Endothelial cell of umbilical vein (primary cell): ENCODE results near the gene RHOA. TPM values are rescaled to one million over a fixed set of nuclear protein-coding genes. Genes with fewer than 3 reads are reported as not detected.

Source experiments
- BruUV-seq: library from RNA; stranded (reverse); fragments of 400-500 nt; replicated peaks from 2 replicates; lab custom pipeline; 2021; lab: Mats Ljungman, UMichigan
- CTCF ChIA-PET: fragments of 300-600, 350-600 bp; sonication (Branson Sonifier 250); formaldehyde crosslinking; loops from one replicate; lab custom pipeline; 2021; ENCODE audit warnings: antibody characterized with exemption, inconsistent platforms; lab: Charles Lee
- POLR2A ChIA-PET: fragments of 300-600, 350-600 bp; sonication (Branson Sonifier 250); formaldehyde crosslinking; loops from one replicate; lab custom pipeline; 2021; ENCODE audit warnings: antibody characterized with exemption, inconsistent platforms; lab: Charles Lee
- DNase-seq: peaks from one replicate; pipeline ENCODE4 v3.0.0-alpha.2; 2011; ENCODE audit warnings: low read depth, low spot score
- FAIRE-seq: peaks from 2 replicates; lab custom pipeline; 2011; peaks lifted over from hg19 to GRCh38; lab: Jason Lieb, UNC
- H2AFZ ChIP-seq: 2 replicates; pipeline ENCODE4 v1.6.0; 2012; ENCODE audit warnings: low read depth, low read length, control low read depth, inconsistent platforms
- H3K27ac ChIP-seq: 2 replicates; pipeline ENCODE4 v1.5.1; 2011; ENCODE audit warnings: low read depth, mild to moderate bottlenecking, control low read depth, low read length, moderate library complexity; ENCODE audit not compliant: insufficient read depth
- H3K27me3 ChIP-seq, 2 experiments: 2 replicates each; pipeline versions ENCODE4 v1.6.0 to v1.6.1; 2011; ENCODE audit warnings: low read length in 2 of 2, mixed read lengths in 1 of 2; ENCODE audit not compliant: control insufficient read depth in 2 of 2, insufficient read depth in 2 of 2
- H3K36me3 ChIP-seq, 2 experiments: 2 replicates in 1 of 2; 3 replicates in 1 of 2; pipeline ENCODE4 v1.5.1; 2011; ENCODE audit warnings: low read length in 2 of 2, mild to moderate bottlenecking in 1 of 2, moderate library complexity in 1 of 2; ENCODE audit not compliant: control insufficient read depth in 2 of 2, insufficient read depth in 2 of 2; ENCODE audit errors: extremely low read depth in 1 of 2
- H3K4me1 ChIP-seq: 3 replicates; pipeline ENCODE4 v1.5.1; 2011; ENCODE audit warnings: mild to moderate bottlenecking, low read length; ENCODE audit not compliant: control insufficient read depth, insufficient read depth; ENCODE audit errors: extremely low read depth
- H3K4me2 ChIP-seq: 2 replicates; pipeline ENCODE4 v1.6.1; 2011; ENCODE audit warnings: low read length, control low read depth, mixed read lengths; ENCODE audit not compliant: insufficient read depth
- H3K4me3 ChIP-seq, 3 experiments: fragments of 200-600 bp in 1 of 3; sonication (generic), shearing (Covaris generic) in 1 of 3; replicated peaks in 1 of 3; 2 replicates each; pipeline ENCODE4 v1.5.1; 2011 to 2016; ENCODE audit warnings: control low read depth in 3 of 3, low read length in 3 of 3, mild to moderate bottlenecking in 2 of 3, inconsistent platforms in 1 of 3, low read depth in 1 of 3, moderate library complexity in 1 of 3; ENCODE audit not compliant: insufficient read depth in 1 of 3
- H3K79me2 ChIP-seq: 2 replicates; pipeline ENCODE4 v1.6.0; 2012; ENCODE audit warnings: low read length, inconsistent platforms; ENCODE audit not compliant: control insufficient read depth, insufficient read depth
- H3K9ac ChIP-seq: replicated peaks from 2 replicates; pipeline ENCODE3; 2011; ENCODE audit warnings: low read length, control low read depth; ENCODE audit not compliant: insufficient read depth; ENCODE audit errors: extremely low read depth
- H3K9me1 ChIP-seq: replicated peaks from 3 replicates; pipeline ENCODE4 v1.6.0; 2011; ENCODE audit warnings: mild to moderate bottlenecking, low read length; ENCODE audit not compliant: control insufficient read depth, insufficient read depth; ENCODE audit errors: extremely low read depth
- H3K9me3 ChIP-seq: replicated peaks from 2 replicates; pipeline ENCODE4 v1.5.1; 2012; ENCODE audit warnings: low read length, inconsistent platforms; ENCODE audit not compliant: control insufficient read depth, insufficient read depth
- H4K20me1 ChIP-seq: replicated peaks from 2 replicates; pipeline ENCODE3; 2011; ENCODE audit warnings: mild to moderate bottlenecking, low read length; ENCODE audit not compliant: control insufficient read depth, insufficient read depth; ENCODE audit errors: extremely low read depth
- CTCF ChIP-seq, 2 donors: IDR thresholded peaks; 1 replicate in 1 of 2; 2 replicates in 1 of 2; pipeline ENCODE4 v1.5.1; 2011; ENCODE audit warnings: low read length in 2 of 2, mild to moderate bottlenecking in 2 of 2, moderate library complexity in 2 of 2, control low read depth in 1 of 2, inconsistent platforms in 1 of 2, low read depth in 1 of 2; ENCODE audit not compliant: insufficient read depth in 1 of 2; ENCODE audit errors: extremely low read depth in 1 of 2
- EZH2 ChIP-seq: IDR thresholded peaks from 2 replicates; pipeline ENCODE4 v1.6.1; 2012; ENCODE audit warnings: borderline replicate concordance, low read depth, mild to moderate bottlenecking, moderate library complexity, low read length, inconsistent platforms; ENCODE audit not compliant: severe bottlenecking
- FOS ChIP-seq: IDR thresholded peaks from 2 replicates; pipeline ENCODE4 v1.6.1; 2011; ENCODE audit warnings: mild to moderate bottlenecking, low read length, moderate library complexity, borderline replicate concordance; ENCODE audit not compliant: insufficient read depth
- GATA2 ChIP-seq: IDR thresholded peaks from 2 replicates; pipeline ENCODE4 v1.7.0; 2011; ENCODE audit warnings: low read depth, mild to moderate bottlenecking, moderate library complexity, mixed read lengths, low read length; ENCODE audit not compliant: insufficient read length, insufficient read depth
- JUN ChIP-seq: IDR thresholded peaks from 2 replicates; pipeline ENCODE4 v1.6.1; 2011; ENCODE audit warnings: borderline replicate concordance, low read depth; ENCODE audit not compliant: insufficient read length, insufficient read depth
- MAX ChIP-seq: IDR thresholded peaks from 2 replicates; pipeline ENCODE4 v1.6.1; 2011; ENCODE audit not compliant: insufficient read depth, insufficient read length
- MYC ChIP-seq: IDR thresholded peaks from one replicate; pipeline ENCODE4 v1.6.1; 2011; ENCODE audit warnings: mild to moderate bottlenecking, low read depth, low read length
- POLR2A ChIP-seq: IDR thresholded peaks from 2 replicates; pipeline ENCODE4 v1.6.1; 2012; ENCODE audit warnings: low read depth, mild to moderate bottlenecking, control low read depth, low read length
- POLR2AphosphoS5 ChIP-seq: IDR thresholded peaks from 2 replicates; pipeline ENCODE4 v1.6.1; 2012; ENCODE audit warnings: low read depth, mild to moderate bottlenecking, control low read depth, low read length, moderate library complexity; ENCODE audit not compliant: insufficient read depth
- dilution Hi-C: fragments of 300-500 bp; cut with MboI; formaldehyde crosslinking; loops from one replicate; pipeline ENCODE4 v1.15.0; 2019; ENCODE audit warnings: low sequenced_read_pairs; ENCODE audit not compliant: extremely low pct_ligation_motif_present
- intact Hi-C: fragments of 100-400 bp; cut with micrococcal nuclease; formaldehyde crosslinking; loops from one replicate; pipeline ENCODE4 v1.10.0; 2022
- polyA plus RNA-seq, 4 experiments: library from polyadenylated mRNA; depleted of rRNA in 3 of 4; stranded (reverse) in 3 of 4; unstranded in 1 of 4; fragments of >200 nt; gene quantifications; 2 replicates each; pipeline versions ENCODE4 v1.2.1 to v1.2.3, GENCODE V29; 2011 to 2012; ENCODE audit warnings: missing spikeins in 1 of 4
- total RNA-seq: library from RNA; stranded (reverse); gene quantifications from 2 replicates; pipeline ENCODE4 v1.2.3, GENCODE V29; 2021

The RHOA gene
- total and polyA plus RNA-seq, 2 donors (not counting 3 experiments of a cell fraction or from before 2014, with no cell fraction given) = 450 to 580 TPM

GRCh38 chr3:49387721-49388120 is 24.1 kb downstream of the RHOA start:
- Histone ChIP-seq H3K9ac (no peak overlapping the region), H3K36me3 (peaks cover 0 to 2% of the 10 kb centered on the region in 2 experiments), H3K4me3 (no peak overlapping the region), H3K27ac (no peak overlapping the region), H3K9me1 (peaks cover 2% of the 10 kb centered on the region), H3K4me2 (no peak overlapping the region), H3K79me2 (peaks cover 97% of the 10 kb centered on the region), H3K27me3 (no peaks in the 10 kb centered on the region), H2AFZ (no peak overlapping the region), H3K9me3 (no peaks in the 10 kb centered on the region), H4K20me1 (peaks cover 13% of the 10 kb centered on the region), H3K4me1 (peaks cover 8% of the 10 kb centered on the region)
- no TSS peak for BruUV-seq
- intact Hi-C loops (no loop called here), dilution Hi-C loops (no loop called here)
- no peak for FAIRE-seq
- no peak for TF ChIP-seq GATA2
- TF ChIP-seq JUN = no peak
- TF ChIP-seq MYC = no peak
- no peak for TF ChIP-seq FOS
- no peak for TF ChIP-seq EZH2
- no peak for TF ChIP-seq POLR2A
- ChIA-PET POLR2A (interaction anchor here (0.5 to 0.8 kb wide), 2 partner anchors 31 to 632 kb away, joined by 3 to 4 read pairs; no protein-coding TSS in a partner anchor), CTCF (interaction anchor here (1.2 to 2.0 kb wide), 3 partner anchors 14 to 62 kb away, joined by 3 to 14 read pairs (median 4); partner anchors contain the start of genes RHOA and TCTA)
- DNase-seq = no peak

GRCh38 chr3:49386056-49386756 is 25.6 kb downstream of the RHOA start:
- FAIRE-seq (no peak), DNase-seq (no peak)
- no peaks in the 10 kb centered on the region for H3K9me3 ChIP-seq
- H3K4me1 ChIP-seq = peaks cover 8% of the 10 kb centered on the region
- TF ChIP-seq JUN (no peak), GATA2 (no peak), FOS (no peak), POLR2AphosphoS5 (no peak), MYC (no peak), EZH2 (no peak), CTCF (IDR thresholded peaks at IDR 0.05; ENCODE audit: extremely low read depth in 1 of 2, insufficient read depth in 1 of 2, low read depth in 1 of 2, low read length in 2 of 2) (no peak), POLR2A (no peak), MAX (no peak)
- dilution Hi-C loops = no loop called here
- ChIA-PET POLR2A (interaction anchor here (0.5 to 0.6 kb wide), 2 partner anchors 8 to 13 kb away, joined by 5 to 8 read pairs; no protein-coding TSS in a partner anchor), CTCF (interaction anchor here (1.3 kb wide), 1 partner anchor 63 kb away, joined by 3 read pairs; no protein-coding TSS in a partner anchor)
- H3K4me3 ChIP-seq = no peak overlapping the region
- H3K36me3 ChIP-seq = peaks cover 0 to 2% of the 10 kb centered on the region in 2 experiments
- peaks cover 98% of the 10 kb centered on the region for H3K79me2 ChIP-seq
- intact Hi-C loops = no loop called here
- no peak overlapping the region for H2AFZ ChIP-seq
- no peaks in the 10 kb centered on the region for H3K27me3 ChIP-seq
- peaks cover 2% of the 10 kb centered on the region for H3K9me1 ChIP-seq
- H4K20me1 ChIP-seq = peaks cover 13% of the 10 kb centered on the region
- no peak overlapping the region for H3K9ac ChIP-seq
- H3K4me2 ChIP-seq = no peak overlapping the region
- H3K27ac ChIP-seq = no peak overlapping the region
- no TSS peak for BruUV-seq
